Trophoblast cell (in vitro differentiated cells and primary cell): ENCODE measurements around the gene SCYGR4.

Experiments
- DNase-seq, 2 donors: peaks; one replicate each; pipeline ENCODE4 v3.0.0-alpha.2; 2016
- H2AFZ ChIP-seq: 2 replicates; pipeline ENCODE4 v1.6.1; 2013; ENCODE audit warnings: low read length, moderate library complexity, mild to moderate bottlenecking; ENCODE audit not compliant: insufficient read depth, poor library complexity
- H2AK5ac ChIP-seq: 2 replicates; pipeline ENCODE4 v1.6.1; 2013; ENCODE audit warnings: mild to moderate bottlenecking, low read length
- H2BK120ac ChIP-seq: 2 replicates; pipeline ENCODE4 v1.6.1; 2013; ENCODE audit warnings: low read length, mild to moderate bottlenecking, moderate library complexity; ENCODE audit not compliant: insufficient read depth, poor library complexity
- H2BK12ac ChIP-seq: 2 replicates; pipeline ENCODE4 v1.6.1; 2013; ENCODE audit warnings: mild to moderate bottlenecking, low read length, moderate library complexity
- H2BK5ac ChIP-seq: 2 replicates; pipeline ENCODE4 v1.6.1; 2013; ENCODE audit warnings: low read length, low read depth, moderate library complexity, mild to moderate bottlenecking; ENCODE audit not compliant: poor library complexity
- H3K14ac ChIP-seq: 2 replicates; pipeline ENCODE4 v1.6.1; 2013; ENCODE audit warnings: mild to moderate bottlenecking, low read length
- H3K18ac ChIP-seq: 2 replicates; pipeline ENCODE4 v1.6.1; 2013; ENCODE audit warnings: mild to moderate bottlenecking, low read length
- H3K23ac ChIP-seq: 2 replicates; pipeline ENCODE4 v1.6.1; 2013; ENCODE audit warnings: low read length
- H3K27ac ChIP-seq: 2 replicates; pipeline ENCODE4 v1.5.1; 2013; ENCODE audit warnings: low read depth, mild to moderate bottlenecking, inconsistent platforms, low read length, moderate library complexity
- H3K27me3 ChIP-seq: 2 replicates; pipeline ENCODE4 v1.6.1; 2013; ENCODE audit warnings: inconsistent platforms, mild to moderate bottlenecking, low read length, moderate library complexity; ENCODE audit not compliant: insufficient read depth
- H3K36me3 ChIP-seq, 2 experiments: 1 replicate in 1 of 2; 2 replicates in 1 of 2; pipeline ENCODE4 v1.6.1; 2013; ENCODE audit warnings: low read length in 2 of 2, mild to moderate bottlenecking in 2 of 2, moderate library complexity in 1 of 2; ENCODE audit not compliant: insufficient read depth in 2 of 2, control insufficient read depth in 1 of 2
- H3K4ac ChIP-seq: 2 replicates; pipeline ENCODE4 v1.6.1; 2013; ENCODE audit warnings: low read depth, mild to moderate bottlenecking, low read length, moderate library complexity
- H3K4me1 ChIP-seq, 2 experiments: 1 replicate in 1 of 2; 2 replicates in 1 of 2; pipeline ENCODE4 v1.6.1; 2013; ENCODE audit warnings: low read length in 2 of 2, mild to moderate bottlenecking in 2 of 2, moderate library complexity in 1 of 2; ENCODE audit not compliant: insufficient read depth in 2 of 2, control insufficient read depth in 1 of 2
- H3K4me2 ChIP-seq: 2 replicates; pipeline ENCODE4 v1.6.1; 2013; ENCODE audit warnings: inconsistent platforms, mild to moderate bottlenecking, low read length, moderate library complexity
- H3K4me3 ChIP-seq: 2 replicates; pipeline ENCODE4 v1.5.1; 2013; ENCODE audit warnings: mild to moderate bottlenecking, low read depth, low read length, inconsistent platforms
- H3K79me1 ChIP-seq: one replicate; pipeline ENCODE4 v1.6.1; 2013; ENCODE audit warnings: low read length
- H3K79me2 ChIP-seq: 2 replicates; pipeline ENCODE4 v1.6.1; 2013; ENCODE audit warnings: low read length, mild to moderate bottlenecking; ENCODE audit not compliant: control insufficient read depth, insufficient read depth, poor library complexity
- H3K9ac ChIP-seq: 2 replicates; pipeline ENCODE4 v1.6.1; 2013; ENCODE audit warnings: mild to moderate bottlenecking, low read length
- H3K9me3 ChIP-seq: 2 replicates; pipeline ENCODE4 v1.6.1; 2013; ENCODE audit warnings: low read depth, mild to moderate bottlenecking, control low read depth, inconsistent platforms, low read length; ENCODE audit not compliant: insufficient read depth
- H4K12ac ChIP-seq: 2 replicates; pipeline ENCODE4 v1.6.1; 2013; ENCODE audit warnings: low read depth, mild to moderate bottlenecking, low read length, moderate library complexity
- H4K8ac ChIP-seq: 2 replicates; pipeline ENCODE4 v1.6.1; 2013; ENCODE audit warnings: low read depth, mild to moderate bottlenecking, low read length, moderate library complexity
- H4K91ac ChIP-seq: one replicate; pipeline ENCODE4 v1.6.1; 2013; ENCODE audit warnings: low read depth, mild to moderate bottlenecking, low read length, moderate library complexity
- WGBS: extraction: QIAGEN DNeasy Blood & Tissue Kit; methylation state at CpG from one replicate; pipeline ENCODE4 v1.1.7; 2013; ENCODE audit warnings: missing lambda C conversion rate; ENCODE audit not compliant: insufficient read length, insufficient coverage; ENCODE audit errors: extremely low coverage; 5-methylcytosine and 5-hydroxymethylcytosine counted together

The SCYGR4 gene

DNA sequence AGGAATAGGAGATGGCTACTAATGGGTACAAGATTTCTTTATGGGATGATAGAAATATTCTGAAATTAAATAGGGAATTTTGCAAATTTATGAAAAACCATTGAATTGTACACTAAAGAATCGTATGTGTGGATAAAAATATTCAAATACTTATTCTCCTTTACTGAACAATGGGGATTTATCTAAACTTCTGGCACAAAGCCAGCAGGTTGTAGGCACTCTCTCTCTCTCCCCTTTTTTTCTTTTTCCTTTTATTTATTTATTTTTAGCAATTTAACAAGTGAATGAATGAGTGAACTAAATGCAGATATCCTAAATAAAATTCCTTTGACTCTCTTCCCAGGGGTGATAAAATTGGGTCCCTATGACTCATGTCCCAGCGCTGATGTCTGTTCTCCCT, 40.5 kb upstream of the SCYGR4 start:
- H4K12ac ChIP-seq, result no peak overlapping the region
- H3K18ac ChIP-seq, result no peak overlapping the region
- no peak overlapping the region for H3K27ac ChIP-seq
- no peak overlapping the region for H2BK120ac ChIP-seq
- WGBS, result no CpG with 5 or more reads among the region's 2 CpGs
- no peak overlapping the region for H2AFZ ChIP-seq
- H3K9me3 ChIP-seq, result no peaks in the 10 kb centered on the region
- H3K79me1 ChIP-seq, result no peaks in the 10 kb centered on the region
- H3K4ac ChIP-seq, result no peak overlapping the region
- H3K14ac ChIP-seq, result no peak overlapping the region
- H3K4me1 ChIP-seq, result no peaks in the 10 kb centered on the region
- no peak overlapping the region for H4K91ac ChIP-seq
- no peaks in the 10 kb centered on the region for H3K36me3 ChIP-seq
- no peak overlapping the region for H3K4me3 ChIP-seq
- no peak overlapping the region for H2BK12ac ChIP-seq
- H3K9ac ChIP-seq, result no peak overlapping the region
- DNase-seq, result no peak
- no peak overlapping the region for H4K8ac ChIP-seq
- H3K23ac ChIP-seq, result no peak overlapping the region
- no peak overlapping the region for H2AK5ac ChIP-seq
- no peaks in the 10 kb centered on the region for H3K79me2 ChIP-seq
- H2BK5ac ChIP-seq, result no peak overlapping the region
- no peak overlapping the region for H3K4me2 ChIP-seq
- H3K27me3 ChIP-seq, result no peaks in the 10 kb centered on the region

DNA sequence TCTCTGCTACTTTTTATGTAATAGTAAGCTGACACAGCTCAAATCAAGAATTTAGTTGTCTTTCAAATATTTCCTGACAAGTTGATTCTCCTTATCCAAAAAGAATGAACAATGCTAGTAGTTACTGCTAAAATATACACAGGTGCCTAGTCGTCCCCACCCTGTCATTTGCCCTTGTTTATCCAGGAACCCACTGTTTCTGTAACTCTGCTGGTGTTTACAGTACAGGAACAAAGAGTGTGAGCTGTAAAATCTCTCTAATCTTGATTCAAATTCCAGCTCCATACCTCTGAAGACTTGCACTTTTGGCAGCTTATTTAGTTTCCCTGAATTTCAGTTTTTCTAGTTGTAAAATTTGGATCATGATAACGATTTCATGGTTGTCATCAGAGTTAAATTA, 39.7 kb upstream of the SCYGR4 start:
- H3K27me3 ChIP-seq, result no peaks in the 10 kb centered on the region
- no peak overlapping the region for H2AK5ac ChIP-seq
- no peak overlapping the region for H3K18ac ChIP-seq
- H4K12ac ChIP-seq, result no peak overlapping the region
- no peaks in the 10 kb centered on the region for H3K4me1 ChIP-seq
- H4K91ac ChIP-seq, result no peak overlapping the region
- H3K4ac ChIP-seq, result no peak overlapping the region
- WGBS, result no CpG with 5 or more reads among the region's 2 CpGs
- no peak overlapping the region for H4K8ac ChIP-seq
- no peaks in the 10 kb centered on the region for H3K36me3 ChIP-seq
- H2BK120ac ChIP-seq, result no peak overlapping the region
- H3K9me3 ChIP-seq, result no peaks in the 10 kb centered on the region
- no peak overlapping the region for H2AFZ ChIP-seq
- DNase-seq, result peak in 1 of 2 donors; percentile 20
- no peak overlapping the region for H3K14ac ChIP-seq
- H3K27ac ChIP-seq, result no peak overlapping the region
- H3K9ac ChIP-seq, result no peak overlapping the region
- H3K79me1 ChIP-seq, result no peaks in the 10 kb centered on the region
- no peak overlapping the region for H2BK12ac ChIP-seq
- H2BK5ac ChIP-seq, result no peak overlapping the region
- H3K79me2 ChIP-seq, result no peaks in the 10 kb centered on the region
- H3K23ac ChIP-seq, result no peak overlapping the region
- no peak overlapping the region for H3K4me3 ChIP-seq
- H3K4me2 ChIP-seq, result no peak overlapping the region

DNA sequence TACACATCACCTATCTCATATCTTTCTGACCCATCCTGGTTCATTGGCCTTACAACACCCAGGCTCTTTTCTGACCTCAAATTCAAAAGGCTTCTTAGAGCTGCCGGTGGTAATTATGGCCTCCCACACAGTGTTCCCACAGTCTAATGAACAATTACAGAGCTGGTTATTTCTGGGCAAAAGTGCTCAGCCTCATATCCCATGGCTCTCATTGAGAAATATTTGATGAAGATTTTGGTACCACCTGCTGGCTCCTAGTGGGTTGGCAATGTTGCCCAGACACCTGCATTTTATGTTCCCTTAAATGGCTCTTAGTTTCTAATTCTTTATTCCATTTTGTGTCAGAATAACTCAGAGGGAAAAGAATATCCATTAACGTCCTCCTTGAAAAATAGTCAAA, 38.7 kb upstream of the SCYGR4 start:
- no peak overlapping the region for H2BK5ac ChIP-seq
- WGBS, result no CpG with 5 or more reads among the region's 2 CpGs
- no peak overlapping the region for H2AK5ac ChIP-seq

DNA sequence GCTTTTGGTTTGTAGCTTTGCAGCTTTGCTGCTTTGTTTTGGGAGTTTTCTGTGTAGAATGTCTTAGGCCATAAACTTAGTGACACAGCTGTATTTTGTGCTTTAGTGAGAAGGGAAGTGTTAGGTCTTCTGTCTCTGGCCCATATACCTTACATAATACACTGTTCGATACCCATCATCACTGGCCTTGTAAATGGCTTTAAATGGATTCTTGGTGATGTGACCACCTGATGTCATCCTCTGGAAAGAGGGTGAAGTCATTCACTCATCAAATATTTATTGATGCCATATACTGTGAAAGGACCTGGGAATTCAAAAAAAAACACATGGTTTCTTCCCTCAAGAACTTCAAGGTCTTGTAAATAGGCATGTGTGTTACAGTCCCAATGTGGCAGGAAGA, 37.5 kb upstream of the SCYGR4 start:
- H3K27ac ChIP-seq, result no peak overlapping the region
- no peak overlapping the region for H3K14ac ChIP-seq
- no peak overlapping the region for H4K91ac ChIP-seq
- DNase-seq, result no peak
- WGBS, result no CpG with 5 or more reads among the region's 1 CpG
- H3K79me2 ChIP-seq, result no peaks in the 10 kb centered on the region
- H3K4ac ChIP-seq, result no peak overlapping the region
- no peak overlapping the region for H3K4me3 ChIP-seq
- H4K8ac ChIP-seq, result no peak overlapping the region
- no peak overlapping the region for H3K9ac ChIP-seq
- no peak overlapping the region for H4K12ac ChIP-seq
- no peaks in the 10 kb centered on the region for H3K9me3 ChIP-seq
- H2AFZ ChIP-seq, result no peak overlapping the region
- no peaks in the 10 kb centered on the region for H3K4me1 ChIP-seq
- no peak overlapping the region for H2BK5ac ChIP-seq
- no peak overlapping the region for H3K18ac ChIP-seq
- no peak overlapping the region for H2AK5ac ChIP-seq
- H3K23ac ChIP-seq, result no peak overlapping the region
- no peaks in the 10 kb centered on the region for H3K36me3 ChIP-seq
- no peaks in the 10 kb centered on the region for H3K27me3 ChIP-seq
- H2BK12ac ChIP-seq, result no peak overlapping the region
- H3K4me2 ChIP-seq, result no peak overlapping the region
- H2BK120ac ChIP-seq, result no peak overlapping the region
- no peaks in the 10 kb centered on the region for H3K79me1 ChIP-seq

More for the DNA sequence above, 38.7 kb upstream of the SCYGR4 start:
- no peak overlapping the region for H3K4ac ChIP-seq
- no peak for DNase-seq
- H3K23ac ChIP-seq, result no peak overlapping the region
- no peak overlapping the region for H2BK120ac ChIP-seq
- no peak overlapping the region for H3K27ac ChIP-seq
- H3K36me3 ChIP-seq, result no peaks in the 10 kb centered on the region
- no peak overlapping the region for H3K9ac ChIP-seq
- no peak overlapping the region for H2BK12ac ChIP-seq
- no peak overlapping the region for H2AFZ ChIP-seq
- no peaks in the 10 kb centered on the region for H3K4me1 ChIP-seq
- no peaks in the 10 kb centered on the region for H3K27me3 ChIP-seq
- no peaks in the 10 kb centered on the region for H3K79me1 ChIP-seq
- no peak overlapping the region for H3K18ac ChIP-seq
- no peak overlapping the region for H3K14ac ChIP-seq
- H3K9me3 ChIP-seq, result no peaks in the 10 kb centered on the region
- H4K12ac ChIP-seq, result no peak overlapping the region
- H4K91ac ChIP-seq, result no peak overlapping the region
- H3K79me2 ChIP-seq, result no peaks in the 10 kb centered on the region
- no peak overlapping the region for H3K4me3 ChIP-seq
- no peak overlapping the region for H4K8ac ChIP-seq
- no peak overlapping the region for H3K4me2 ChIP-seq
